ENCODE results near the gene OR7A10.

GRCh38 chr19:14814982-14815652, 33.6 kb downstream of the OR7A10 start:
- TF ChIP-seq CTCF (IDR thresholded peaks at IDR 0.05) (no peak), POLR2A (IDR thresholded peaks at IDR 0.05) (no peak)
